Measurements from ENCODE around the gene MTMR12.

MTMR12 gene

GRCh38 chr5:32312595-32313332 lies at the start of gene MTMR12:
Gene MTMR12, minus strand, starts transcription at chr5:32312939. Its CDS starts 101 bp downstream, at chr5:32312838.
- peak; percentile 97 for DNase-seq

- DNase-seq, result no peak
Observed at GRCh38 chr5:32362527-32362926, 49.8 kb upstream of the MTMR12 start.

GRCh38 chr5:32360906-32361305 lies 48.2 kb upstream of the MTMR12 start:
- DNase-seq, result no peak

- no peak for DNase-seq
Observed at GRCh38 chr5:32358611-32359010, 45.9 kb upstream of the MTMR12 start.

- DNase-seq, result no peak
Observed at GRCh38 chr5:32357658-32358057, 44.9 kb upstream of the MTMR12 start.

GRCh38 chr5:32355686-32356085 lies 42.9 kb upstream of the MTMR12 start:
- no peak for DNase-seq

GRCh38 chr5:32353420-32353819 lies 40.7 kb upstream of the MTMR12 start:
- no peak for DNase-seq

- no peak for DNase-seq
Observed at GRCh38 chr5:32352685-32353084, 39.9 kb upstream of the MTMR12 start.

- no peak for DNase-seq
Observed at GRCh38 chr5:32346869-32347268, 34.1 kb upstream of the MTMR12 start.

GRCh38 chr5:32343058-32343672 lies 30.4 kb upstream of the MTMR12 start:
- DNase-seq, result no peak

- DNase-seq, result no peak
Observed at GRCh38 chr5:32342656-32343055, 29.9 kb upstream of the MTMR12 start.

GRCh38 chr5:32339878-32340277 lies 27.1 kb upstream of the MTMR12 start:
- DNase-seq, result no peak

- DNase-seq, result peak; percentile 36
Observed at GRCh38 chr5:32339198-32339597, 26.5 kb upstream of the MTMR12 start.

- no peak for DNase-seq
Observed at GRCh38 chr5:32332966-32333365, 20.2 kb upstream of the MTMR12 start.

- DNase-seq, result no peak
Observed at GRCh38 chr5:32332361-32332760, 19.6 kb upstream of the MTMR12 start.

GRCh38 chr5:32331935-32332274 lies 19.2 kb upstream of the MTMR12 start:
- no peak for DNase-seq

- DNase-seq, result no peak
Observed at GRCh38 chr5:32331217-32331934, 18.6 kb upstream of the MTMR12 start.

- no peak for DNase-seq
Observed at GRCh38 chr5:32330126-32330971, 17.6 kb upstream of the MTMR12 start.

GRCh38 chr5:32329395-32329834 lies 16.7 kb upstream of the MTMR12 start:
- peak; percentile 61 for DNase-seq

GRCh38 chr5:32326216-32326772 lies 13.6 kb upstream of the MTMR12 start:
- no peak for DNase-seq

GRCh38 chr5:32325616-32326015 lies 12.9 kb upstream of the MTMR12 start:
- DNase-seq, result no peak

GRCh38 chr5:32325062-32325461 lies 12.3 kb upstream of the MTMR12 start:
- peak; percentile 82 for DNase-seq

GRCh38 chr5:32323741-32324140 lies 11.0 kb upstream of the MTMR12 start:
- DNase-seq, result no peak
